HG02610 (cell line): ENCODE data around the gene PHEX.
A peak's percentile ranks its signal among the peaks of the same experiment; 100 is the strongest.

Source experiments
- ATAC-seq: cut with Tn5 transposase; IDR thresholded peaks from one replicate; pipeline ENCODE4 v1.9.1; 2021; ENCODE audit warnings: mild to moderate bottlenecking, moderate library complexity; ENCODE audit not compliant: unreplicated experiment

The PHEX gene

GRCh38 chrX:22032084-22032483 is at the start of gene PHEX:
Gene PHEX, plus strand, starts transcription at chrX:22032325. Its CDS starts 681 bp downstream, at chrX:22033006.
- ATAC-seq: no peak

GRCh38 chrX:21985332-21985777 is 46.8 kb upstream of the PHEX start:
- ATAC-seq: peak; percentile 66

- ATAC-seq: no peak
Observed at GRCh38 chrX:21986596-21986995, 45.5 kb upstream of the PHEX start.

- peak; percentile 53 for ATAC-seq
Observed at GRCh38 chrX:21989384-21989783, 42.7 kb upstream of the PHEX start.

- no peak for ATAC-seq
Observed at GRCh38 chrX:21990832-21991231, 41.3 kb upstream of the PHEX start.

GRCh38 chrX:21991504-21991903 is 40.6 kb upstream of the PHEX start:
- ATAC-seq: no peak

- peak; percentile 78 for ATAC-seq
Observed at GRCh38 chrX:21993265-21993664, 38.9 kb upstream of the PHEX start.

- ATAC-seq: no peak
Observed at GRCh38 chrX:21996872-21997455, 35.2 kb upstream of the PHEX start.

GRCh38 chrX:21998037-21998436 is 34.1 kb upstream of the PHEX start:
- no peak for ATAC-seq

- ATAC-seq: no peak
Observed at GRCh38 chrX:22004866-22005265, 27.3 kb upstream of the PHEX start.

- ATAC-seq: no peak
Observed at GRCh38 chrX:22012051-22012450, 20.1 kb upstream of the PHEX start.

GRCh38 chrX:22012931-22013330 is 19.2 kb upstream of the PHEX start:
- no peak for ATAC-seq

- no peak for ATAC-seq
Observed at GRCh38 chrX:22015139-22015750, 16.9 kb upstream of the PHEX start.

GRCh38 chrX:22021751-22022324 is 10.3 kb upstream of the PHEX start:
- no peak for ATAC-seq

- no peak for ATAC-seq
Observed at GRCh38 chrX:22024577-22024976, 7.5 kb upstream of the PHEX start.

- no peak for ATAC-seq
Observed at GRCh38 chrX:22025751-22026150, 6.4 kb upstream of the PHEX start.

- ATAC-seq: no peak
Observed at GRCh38 chrX:22026731-22027130, 5.4 kb upstream of the PHEX start.

- no peak for ATAC-seq
Observed at GRCh38 chrX:22032506-22032905, 381 bp downstream of the PHEX start.

- no peak for ATAC-seq
Observed at GRCh38 chrX:22033818-22034217, 1.7 kb downstream of the PHEX start.

GRCh38 chrX:22035236-22035635 is 3.1 kb downstream of the PHEX start:
- ATAC-seq: no peak

- ATAC-seq: no peak
Observed at GRCh38 chrX:22037225-22037624, 5.1 kb downstream of the PHEX start.

GRCh38 chrX:22037911-22038537 is 5.9 kb downstream of the PHEX start:
- ATAC-seq: no peak
